SH-SY5Y (cell line): ENCODE data around the gene TASP1.

ENCODE experiments used
- GATA2 ChIP-seq: IDR thresholded peaks from 2 replicates; pipeline ENCODE4 v1.6.1; 2011; ENCODE audit warnings: mild to moderate bottlenecking, low read depth, low read length
- GATA3 ChIP-seq: IDR thresholded peaks from 2 replicates; pipeline ENCODE4 v1.6.1; 2011; ENCODE audit warnings: low read depth, mild to moderate bottlenecking, low read length, moderate library complexity

The TASP1 gene

DNA sequence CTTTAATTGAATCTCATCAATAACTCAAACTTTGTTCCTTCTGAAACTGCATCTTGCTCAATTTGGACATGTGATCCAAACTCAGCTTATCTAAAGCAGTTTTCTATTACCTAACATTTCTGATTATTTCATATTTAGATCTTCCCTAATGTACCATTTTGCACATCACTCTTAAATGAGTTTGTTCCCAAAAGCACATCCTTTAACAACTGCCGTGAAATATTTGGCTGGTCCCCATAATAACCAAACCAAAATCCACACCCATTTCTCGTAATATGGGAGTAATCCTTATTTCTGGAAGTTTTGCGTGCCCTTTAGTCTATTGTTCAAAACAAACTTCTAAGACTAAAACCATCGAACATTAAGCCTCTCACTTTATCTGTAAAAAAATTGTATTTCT lies 94.9 kb downstream of the TASP1 start:
- TF ChIP-seq GATA3 (no peak), GATA2 (no peak)

DNA sequence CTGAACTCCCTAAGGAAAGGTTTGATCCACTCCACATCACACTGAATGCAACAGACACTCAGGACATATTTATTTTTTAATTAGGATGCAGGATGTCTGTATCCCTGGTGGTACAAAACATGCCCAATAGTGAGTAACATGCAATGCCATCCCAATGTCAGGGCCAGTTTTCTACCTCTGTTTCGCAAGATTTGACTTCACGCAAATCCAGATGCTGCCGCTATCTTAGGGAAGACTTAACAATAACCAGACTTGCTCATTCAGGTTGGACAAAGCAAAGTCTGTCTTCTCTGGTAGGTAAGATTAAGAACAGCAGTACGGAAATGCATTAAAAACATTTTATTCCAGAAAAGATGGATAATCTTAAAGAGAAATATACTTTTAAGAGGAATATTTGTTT lies 103.1 kb downstream of the TASP1 start:
- TF ChIP-seq GATA2 = no peak
- TF ChIP-seq GATA3 = no peak

DNA sequence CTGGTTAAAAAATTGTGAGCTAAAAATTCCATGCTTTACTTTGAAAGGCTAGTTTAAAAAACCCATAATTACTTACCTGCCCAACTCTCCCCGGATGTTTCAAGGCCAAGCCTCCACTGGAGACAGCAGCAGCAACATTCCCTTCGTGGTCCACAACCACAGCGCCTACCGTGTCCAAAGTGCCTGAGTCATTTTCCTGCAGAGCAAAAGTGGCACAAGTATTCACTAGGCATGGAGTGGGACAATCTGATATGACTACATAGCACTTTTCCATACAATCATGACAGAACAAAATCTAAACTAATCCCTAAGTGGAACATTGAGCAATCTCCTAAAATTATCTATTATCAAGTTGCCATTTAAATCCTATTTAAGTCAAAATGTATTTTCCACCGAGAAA lies 104.8 kb downstream of the TASP1 start:
- TF ChIP-seq GATA2 = no peak
- TF ChIP-seq GATA3 = no peak

DNA sequence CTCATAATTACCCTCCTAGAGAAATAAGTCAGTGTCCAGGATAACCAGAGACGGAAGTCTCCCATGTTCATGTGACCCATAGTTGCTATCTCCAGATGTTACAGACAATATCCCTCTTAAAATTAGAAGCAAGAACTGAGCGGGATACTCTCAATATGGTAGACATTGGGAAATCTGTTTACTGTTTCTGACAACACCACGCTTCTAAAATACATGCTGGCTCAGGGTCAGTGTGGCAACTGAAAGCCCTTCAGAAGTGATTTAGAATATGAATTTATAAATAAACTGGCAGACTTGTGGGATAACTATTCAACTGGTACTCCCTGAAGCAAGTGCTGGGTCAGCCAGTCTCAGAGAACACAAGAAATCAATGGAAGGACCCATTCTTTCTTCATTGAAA lies 108.6 kb downstream of the TASP1 start:
- no peak for TF ChIP-seq GATA3
- TF ChIP-seq GATA2 = no peak

DNA sequence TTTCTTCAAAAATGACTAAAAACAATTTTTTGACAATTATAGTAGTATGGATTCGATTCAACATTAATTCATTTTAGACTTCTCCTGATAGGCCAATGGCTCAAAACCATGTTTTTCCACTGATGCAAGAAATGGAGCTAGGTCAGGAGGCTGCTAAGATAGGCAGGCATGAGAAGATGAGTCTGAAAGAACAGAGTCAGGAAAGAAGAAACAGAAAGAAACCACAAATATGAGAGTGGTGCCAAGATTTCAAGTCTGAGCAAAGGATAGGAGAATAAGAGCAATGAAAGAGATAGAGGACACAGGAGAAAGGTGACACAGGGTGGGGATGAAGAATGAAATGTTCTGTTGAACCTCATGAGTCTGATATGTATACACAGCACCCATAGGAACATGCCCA lies 112.2 kb downstream of the TASP1 start:
- TF ChIP-seq GATA3 (no peak), GATA2 (no peak)

DNA sequence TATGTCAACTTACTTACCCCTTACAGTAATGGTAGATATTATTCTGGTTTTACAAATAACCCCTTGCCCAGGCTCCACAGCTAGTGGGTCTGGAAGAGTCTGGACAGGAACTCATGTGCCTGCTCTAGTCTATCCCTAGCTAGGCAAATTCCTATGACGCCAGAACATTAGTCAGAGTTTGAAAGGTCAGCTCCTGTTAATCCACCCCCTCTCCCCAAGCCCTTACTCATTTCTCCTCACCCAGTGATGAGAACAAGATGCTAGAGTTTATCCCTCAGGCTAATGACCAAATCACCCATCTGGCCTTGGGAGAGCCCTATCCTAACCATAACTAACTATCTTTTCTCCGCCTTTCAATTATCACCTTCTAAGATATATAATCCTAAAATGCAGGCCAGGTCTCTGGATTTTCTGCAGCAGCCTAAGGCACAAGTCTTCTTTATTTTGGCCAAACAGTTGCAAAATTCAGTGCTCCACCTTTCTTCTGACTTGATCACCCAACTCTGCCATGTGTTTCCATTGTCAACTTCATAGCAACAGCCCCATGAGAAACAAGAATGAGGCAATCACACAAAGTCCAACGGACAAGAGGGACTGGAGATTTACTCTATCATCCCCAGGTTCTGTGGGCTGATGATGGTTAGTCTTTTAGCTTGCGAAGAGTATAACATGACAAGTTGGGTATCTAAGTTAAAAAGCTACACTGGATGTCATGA lies 113.3 kb downstream of the TASP1 start:
- TF ChIP-seq GATA3 (no peak), GATA2 (no peak)

DNA sequence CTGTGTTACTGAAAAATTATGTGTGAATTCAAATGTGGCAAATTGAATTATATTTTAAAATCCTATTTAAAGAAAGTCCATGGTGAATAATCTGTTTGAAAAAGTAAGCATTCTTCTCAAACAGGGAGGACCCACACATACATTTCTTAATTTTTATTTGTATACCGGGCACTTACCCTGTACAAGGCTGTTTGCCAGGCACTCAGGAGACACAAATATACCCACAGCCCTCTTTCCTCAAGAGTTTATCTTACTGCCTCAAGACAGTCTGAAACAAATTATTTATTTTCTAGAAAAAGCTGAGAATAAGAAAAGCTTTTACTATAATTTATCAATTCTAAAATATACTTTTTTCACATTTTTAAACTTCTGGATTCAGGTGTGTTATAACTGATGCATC lies 114.4 kb downstream of the TASP1 start:
- TF ChIP-seq GATA2 = no peak
- no peak for TF ChIP-seq GATA3

DNA sequence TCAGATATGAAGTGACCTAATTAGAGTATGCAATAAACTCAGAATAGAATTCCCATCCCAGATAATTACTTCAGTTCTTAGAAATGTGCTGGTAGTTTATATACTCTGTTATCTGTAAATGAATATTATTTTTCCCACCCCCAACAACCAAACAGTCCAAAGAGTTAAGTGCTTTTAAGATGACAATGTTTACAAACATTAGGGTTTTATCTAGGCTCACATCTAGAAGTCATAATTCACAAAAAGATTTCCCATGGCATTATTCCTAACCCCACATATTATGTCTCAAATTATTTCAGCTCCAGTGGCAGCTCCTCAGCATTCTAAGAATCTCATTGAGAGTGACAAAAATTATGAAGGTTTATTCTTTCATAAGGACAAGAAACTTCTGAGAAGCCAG lies 120.9 kb downstream of the TASP1 start:
- TF ChIP-seq GATA3 (no peak), GATA2 (no peak)

DNA sequence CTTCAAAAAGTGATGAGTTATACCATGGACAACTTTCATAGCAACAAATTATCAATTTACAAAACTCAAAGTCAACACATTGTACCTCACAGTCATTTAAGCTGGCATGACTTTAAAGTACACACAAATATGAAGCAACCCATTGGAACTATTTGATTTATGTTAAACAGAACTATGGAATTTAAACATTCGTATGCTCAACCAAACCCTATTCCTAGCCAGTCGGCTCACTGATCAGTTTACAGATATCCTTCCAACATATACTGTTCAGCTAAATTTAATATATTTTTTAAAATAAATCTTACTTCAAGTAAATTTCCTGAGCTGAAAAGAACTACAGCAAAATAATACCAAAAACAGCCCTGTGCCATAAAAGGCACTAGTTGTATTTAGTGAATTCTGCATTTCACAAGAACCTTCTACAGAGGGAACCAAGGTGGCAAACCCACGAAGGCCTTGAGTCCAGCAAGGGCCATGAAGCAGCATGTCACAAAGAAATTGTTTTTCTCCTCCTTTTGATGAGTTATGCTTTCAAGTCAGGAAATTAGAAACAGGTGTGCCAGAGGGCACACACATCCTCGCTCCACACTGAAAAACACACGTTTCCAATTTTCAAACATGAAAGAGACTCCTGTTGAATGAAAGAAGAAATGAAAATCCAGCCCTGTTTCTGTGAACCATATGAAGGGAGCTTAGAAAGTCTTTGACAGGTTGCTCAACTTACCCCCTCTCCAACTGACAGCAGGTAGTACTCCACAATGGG lies 122.8 kb downstream of the TASP1 start:
- no peak for TF ChIP-seq GATA3
- no peak for TF ChIP-seq GATA2

DNA sequence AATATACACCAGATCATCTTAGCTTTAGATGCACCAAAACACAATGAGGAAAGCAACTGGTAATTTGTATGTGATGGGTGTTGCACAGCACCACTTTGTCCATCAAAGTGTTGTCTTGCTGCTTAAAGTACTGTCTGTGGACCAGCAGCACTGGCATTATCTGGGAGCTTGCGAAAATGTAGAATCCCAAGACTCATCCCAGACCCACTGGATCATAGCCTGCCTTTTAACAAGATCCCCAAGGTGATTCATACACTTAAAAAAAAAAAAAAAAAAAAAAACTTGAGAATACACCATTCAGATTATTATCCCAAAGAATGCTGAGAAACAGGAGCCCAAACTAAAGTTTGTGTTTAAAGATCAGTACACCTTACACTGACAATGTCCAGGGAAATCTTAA lies 123.4 kb downstream of the TASP1 start:
- TF ChIP-seq GATA3 (no peak), GATA2 (no peak)

DNA sequence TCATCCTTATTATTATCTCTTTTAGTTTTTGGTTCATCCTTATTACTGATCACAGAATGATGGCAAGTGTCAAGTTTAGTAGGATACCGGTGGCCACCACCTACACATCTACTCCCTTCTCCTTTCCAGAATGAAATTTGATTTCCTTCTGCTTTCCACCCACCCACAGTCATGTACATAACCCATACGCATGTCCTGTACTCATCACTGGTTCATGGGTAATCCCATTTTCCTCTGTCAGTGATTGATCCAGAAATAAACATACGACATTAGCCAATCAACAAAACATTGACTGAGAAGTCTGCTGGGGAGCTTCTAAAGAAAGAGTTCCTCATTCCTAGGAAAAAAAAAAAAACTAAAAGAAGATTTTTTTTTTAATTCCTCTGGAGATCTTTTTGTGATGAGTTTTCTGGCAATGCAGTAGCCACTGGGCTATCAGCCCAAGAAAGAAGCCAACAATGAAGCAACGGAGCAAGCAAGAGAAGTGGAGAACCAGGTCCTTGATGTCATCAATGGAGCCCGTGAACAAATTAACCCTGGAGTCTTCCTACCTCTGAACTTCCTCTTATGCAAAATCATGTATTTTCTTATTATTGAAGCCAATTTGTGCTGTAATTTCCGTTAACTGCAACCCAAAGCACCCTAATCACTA lies 127.8 kb downstream of the TASP1 start:
- TF ChIP-seq GATA2 = no peak
- TF ChIP-seq GATA3 = no peak

DNA sequence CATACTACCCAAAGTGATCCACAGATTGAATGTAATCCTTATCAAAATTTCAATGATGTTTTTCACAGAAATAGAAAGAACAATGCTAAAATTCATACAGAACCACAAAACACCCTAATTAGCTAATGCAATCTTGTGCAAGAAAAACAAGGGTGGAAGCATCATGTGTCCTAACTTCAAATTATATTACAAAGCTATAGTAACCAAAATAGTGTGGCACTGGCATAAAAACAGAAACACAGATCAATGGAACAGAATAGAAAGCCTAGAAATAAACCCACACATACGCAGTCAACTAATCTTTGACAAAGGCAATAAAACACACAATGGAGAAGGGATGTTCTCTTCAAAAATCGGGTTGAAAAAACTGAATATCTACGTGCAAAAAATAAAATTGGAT lies 131.1 kb downstream of the TASP1 start:
- TF ChIP-seq GATA3 = no peak
- no peak for TF ChIP-seq GATA2

DNA sequence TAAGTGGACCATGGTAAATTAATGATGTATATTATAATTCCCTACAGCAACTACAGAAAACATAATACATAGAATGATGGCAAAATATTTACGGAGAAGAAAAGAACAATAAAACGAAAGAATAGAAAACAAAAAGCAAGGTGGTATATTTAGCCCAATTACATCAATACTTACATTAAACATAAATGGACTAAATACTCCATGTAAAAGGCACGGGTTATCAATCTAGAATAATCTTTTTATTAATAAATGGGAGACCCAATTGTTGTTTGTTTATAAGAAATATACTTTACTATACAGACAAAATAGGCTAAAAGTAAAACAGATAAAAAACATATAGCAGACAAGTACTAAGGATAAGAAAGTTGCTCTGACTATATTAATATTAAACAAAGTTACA lies 137.2 kb downstream of the TASP1 start:
- TF ChIP-seq GATA3 (no peak), GATA2 (no peak)

DNA sequence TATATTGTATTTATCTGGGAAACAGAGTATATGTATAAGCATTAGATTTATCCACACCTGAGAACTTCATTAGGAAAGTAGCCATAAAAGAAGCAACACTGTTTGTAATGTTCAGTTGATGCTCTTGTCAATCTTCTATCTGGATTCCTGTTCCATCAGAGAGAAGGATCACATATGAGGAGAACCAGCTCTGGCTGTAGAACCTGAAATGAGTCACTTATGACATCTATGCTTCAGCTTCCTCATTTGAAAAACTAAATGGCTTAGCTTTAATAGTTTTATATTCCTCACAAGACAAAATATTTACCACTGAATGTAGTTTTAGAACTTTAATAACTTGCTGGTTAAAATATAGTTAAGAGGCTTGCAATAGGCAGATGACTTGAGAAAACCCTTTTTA lies 144.7 kb downstream of the TASP1 start:
- TF ChIP-seq GATA2 (no peak), GATA3 (no peak)

DNA sequence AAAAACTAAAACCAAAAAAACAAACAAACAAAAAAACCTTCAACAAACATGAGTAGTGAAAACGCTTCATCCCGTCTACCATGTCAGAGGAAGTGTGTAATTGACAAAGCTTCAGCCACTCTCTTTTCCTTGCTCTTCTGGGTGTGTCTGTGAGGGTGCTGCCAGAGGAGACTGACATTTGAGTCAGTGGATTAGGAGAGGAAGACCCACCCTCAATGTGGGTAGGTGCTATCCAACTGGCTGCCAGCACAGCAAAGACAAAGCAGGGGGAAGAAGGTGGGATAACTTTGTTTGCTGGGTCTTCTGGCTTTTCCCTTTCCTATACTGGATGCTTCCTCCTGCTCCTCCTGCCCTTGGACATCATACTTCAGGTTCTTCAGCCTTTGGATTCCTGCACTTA lies 145.6 kb downstream of the TASP1 start:
- no peak for TF ChIP-seq GATA2
- TF ChIP-seq GATA3 = no peak
